Mucosa of stomach (tissue), 1 donor: ENCODE measurements around the gene CLUH.

ENCODE experiments used
- H3K27me3 ChIP-seq: one replicate; pipeline ENCODE4 v1.7.0; 2013; ENCODE audit warnings: mild to moderate bottlenecking, low read length; ENCODE audit not compliant: control insufficient read depth, insufficient read depth
- H3K36me3 ChIP-seq: one replicate; pipeline ENCODE4 v1.7.0; 2013; ENCODE audit warnings: low read length; ENCODE audit not compliant: control insufficient read depth, insufficient read depth
- H3K4me1 ChIP-seq: one replicate; pipeline ENCODE4 v1.7.0; 2013; ENCODE audit warnings: mild to moderate bottlenecking, low read length; ENCODE audit not compliant: control insufficient read depth, insufficient read depth
- H3K4me3 ChIP-seq: one replicate; pipeline ENCODE4 v1.7.0; 2013; ENCODE audit warnings: low read length
- H3K9ac ChIP-seq: one replicate; pipeline ENCODE4 v1.7.0; 2013; ENCODE audit warnings: mild to moderate bottlenecking, low read length, moderate library complexity
- H3K9me3 ChIP-seq: one replicate; pipeline ENCODE4 v1.7.0; 2013; ENCODE audit warnings: mild to moderate bottlenecking, low read length, moderate library complexity; ENCODE audit not compliant: control insufficient read depth
- donor health status: Pancreatic carcinoma.

The CLUH gene

DNA sequence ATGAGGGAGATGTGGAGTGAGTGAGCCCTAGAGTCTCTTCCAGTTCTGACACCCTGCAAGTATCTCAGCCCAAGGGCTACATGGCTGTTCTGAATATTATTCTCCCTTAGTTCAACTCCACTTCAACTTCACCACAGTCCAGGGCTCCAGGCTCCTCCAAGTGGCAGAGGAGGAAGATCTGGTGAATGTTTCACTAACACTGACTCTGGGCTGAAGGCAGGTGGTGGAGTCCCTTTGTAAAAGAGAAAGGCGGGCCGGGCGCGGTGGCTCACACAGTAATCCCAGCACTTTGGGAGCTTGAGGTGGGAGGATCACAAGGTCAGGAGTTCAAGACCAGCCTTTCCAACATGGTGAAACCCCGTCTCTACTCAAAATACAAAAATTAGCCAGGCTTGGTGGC lies 24.3 kb upstream of the CLUH start:
- H3K9ac ChIP-seq = no peak overlapping the region
- no peak overlapping the region for H3K4me3 ChIP-seq
- H3K9me3 ChIP-seq = no peaks in the 10 kb centered on the region
- no peaks in the 10 kb centered on the region for H3K36me3 ChIP-seq
- H3K27me3 ChIP-seq = no peaks in the 10 kb centered on the region
- H3K4me1 ChIP-seq = no peaks in the 10 kb centered on the region

- H3K4me3 ChIP-seq = no peak overlapping the region
- H3K4me1 ChIP-seq = no peaks in the 10 kb centered on the region
- H3K9me3 ChIP-seq = no peaks in the 10 kb centered on the region
- H3K27me3 ChIP-seq = no peaks in the 10 kb centered on the region
- H3K9ac ChIP-seq = no peak overlapping the region
- no peaks in the 10 kb centered on the region for H3K36me3 ChIP-seq
Observed at GRCh38 chr17:2734939-2735338, 23.4 kb upstream of the CLUH start.

DNA sequence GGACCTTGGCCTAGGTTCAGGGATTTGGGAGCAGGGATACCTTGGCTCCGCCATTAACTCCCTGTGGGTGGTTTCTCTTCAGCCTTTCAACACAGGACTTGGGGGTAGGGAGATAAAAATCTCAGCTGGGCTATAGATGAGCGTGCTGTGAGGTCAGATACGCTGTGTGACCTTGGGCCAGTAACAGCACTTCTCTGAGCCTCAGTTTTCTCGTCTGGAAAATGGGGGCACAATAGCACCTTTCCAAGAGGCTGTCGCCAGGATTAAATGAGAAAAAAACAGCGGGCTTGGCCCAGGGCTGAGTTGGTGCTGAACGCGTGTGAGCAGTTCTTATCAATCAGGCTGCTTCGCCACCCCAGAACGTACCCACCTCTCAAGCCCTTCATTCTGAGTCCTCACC lies 20.2 kb upstream of the CLUH start:
- Histone ChIP-seq H3K27me3 (peaks cover 4% of the 10 kb centered on the region), H3K9ac (no peak overlapping the region), H3K9me3 (no peaks in the 10 kb centered on the region), H3K4me3 (no peak overlapping the region), H3K4me1 (no peaks in the 10 kb centered on the region), H3K36me3 (no peaks in the 10 kb centered on the region)

DNA sequence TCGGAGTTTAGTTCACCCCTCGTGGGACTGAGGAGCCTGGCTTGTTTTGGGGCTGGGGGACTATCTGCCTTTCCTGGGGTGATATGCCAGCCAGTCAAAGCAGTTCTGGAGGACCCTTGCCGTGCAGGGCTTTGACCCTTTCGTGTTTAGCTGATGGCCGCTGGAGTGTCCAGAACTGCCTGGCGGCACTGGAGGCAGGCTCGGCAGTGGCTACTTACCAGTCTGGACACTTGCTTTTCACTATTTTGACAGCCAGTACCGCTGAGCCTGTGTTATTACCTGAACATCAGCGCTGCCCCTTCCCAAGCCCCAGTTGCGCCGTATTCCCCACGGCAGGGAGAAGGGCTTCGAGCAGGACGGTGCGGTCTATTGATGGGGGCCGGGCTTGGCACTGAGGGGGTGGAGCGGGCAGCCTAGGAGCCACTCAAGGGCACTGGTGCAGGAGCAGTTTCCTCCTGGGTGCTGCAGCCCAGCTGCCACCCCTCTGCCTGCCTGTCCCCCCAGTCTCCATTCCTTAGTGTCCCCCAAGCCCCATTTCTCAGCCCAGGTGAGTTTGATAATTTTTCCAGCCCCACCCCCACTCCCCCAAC lies 19.3 kb upstream of the CLUH start:
- Histone ChIP-seq H3K36me3 (no peaks in the 10 kb centered on the region), H3K27me3 (peaks cover 6% of the 10 kb centered on the region), H3K9ac (no peak overlapping the region), H3K9me3 (no peaks in the 10 kb centered on the region), H3K4me1 (no peaks in the 10 kb centered on the region), H3K4me3 (no peak overlapping the region)

- Histone ChIP-seq H3K36me3 (no peaks in the 10 kb centered on the region), H3K4me1 (peaks cover 4% of the 10 kb centered on the region), H3K9me3 (no peaks in the 10 kb centered on the region), H3K4me3 (no peak overlapping the region), H3K9ac (no peak overlapping the region), H3K27me3 (peaks cover 31% of the 10 kb centered on the region)
Observed at GRCh38 chr17:2724784-2725164, 13.2 kb upstream of the CLUH start.

DNA sequence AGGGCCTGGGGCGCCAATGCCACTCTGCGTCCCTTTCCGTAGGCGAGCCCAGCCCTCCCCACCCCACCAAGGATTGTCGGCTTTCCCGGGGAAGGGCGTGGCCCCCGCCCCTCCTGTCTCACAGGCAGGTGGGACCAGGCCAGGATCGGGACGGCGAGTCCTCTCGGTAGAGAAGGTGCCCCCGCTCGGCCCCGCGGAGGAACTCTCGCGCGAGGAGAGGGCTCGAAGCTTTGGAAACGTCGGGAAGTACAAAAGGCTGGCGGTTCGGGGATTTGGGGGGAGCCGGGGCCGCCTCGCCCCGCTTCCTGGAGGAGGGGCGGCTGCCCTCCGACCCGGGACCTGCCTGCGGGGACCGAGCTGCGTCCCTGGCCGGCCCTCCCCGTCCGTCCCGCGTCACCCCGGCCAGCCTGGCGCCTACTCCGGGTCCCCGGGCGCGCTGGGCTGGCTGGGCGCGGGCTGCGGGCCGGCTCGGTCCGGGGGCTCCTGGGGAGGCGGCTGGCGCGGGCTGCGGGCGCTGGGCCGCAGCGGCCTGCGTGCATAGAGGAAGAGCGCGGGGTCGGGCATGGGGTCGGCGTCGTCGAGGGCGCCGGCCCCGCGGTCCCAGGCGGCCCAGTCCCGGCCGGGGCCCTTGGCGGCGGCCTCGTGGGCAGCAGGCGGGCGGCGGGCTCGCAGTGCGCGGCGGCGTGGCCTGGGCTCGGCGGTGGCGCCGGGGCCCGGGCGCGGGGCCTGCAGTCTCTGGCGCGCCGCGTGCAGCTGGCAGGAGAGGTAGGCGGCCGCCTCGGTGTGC lies 12.6 kb upstream of the CLUH start:
- no peaks in the 10 kb centered on the region for H3K36me3 ChIP-seq
- no peak overlapping the region for H3K9ac ChIP-seq
- no peaks in the 10 kb centered on the region for H3K9me3 ChIP-seq
- peaks cover 4% of the 10 kb centered on the region for H3K4me1 ChIP-seq
- H3K4me3 ChIP-seq = no peak overlapping the region
- H3K27me3 ChIP-seq = peaks cover 31% of the 10 kb centered on the region

DNA sequence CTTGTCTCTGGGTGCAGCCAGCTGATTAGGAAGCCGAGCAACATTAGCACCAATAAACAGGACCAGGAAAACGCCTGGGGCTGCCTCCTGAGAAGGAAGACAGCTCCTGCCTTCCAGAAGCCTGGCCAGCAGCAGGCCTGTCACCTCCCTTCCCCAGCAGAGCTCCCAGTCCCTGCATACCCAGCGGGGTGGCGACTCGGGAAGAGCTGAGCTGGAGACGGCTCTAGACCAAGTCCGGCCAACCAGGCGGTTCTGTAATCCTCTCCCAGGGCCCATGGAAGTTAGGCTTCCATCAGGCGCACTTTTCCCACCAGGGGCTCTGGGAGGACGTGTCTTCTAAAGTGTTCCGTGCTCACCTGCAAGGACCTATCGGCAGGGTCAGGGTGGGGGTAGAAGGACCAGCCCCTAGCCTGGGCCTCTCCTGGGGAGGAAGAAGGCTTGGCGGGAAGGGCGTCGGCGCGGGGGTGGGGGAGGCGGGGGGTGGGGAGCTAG lies 12.0 kb upstream of the CLUH start:
- H3K27me3 ChIP-seq = peaks cover 31% of the 10 kb centered on the region
- no peak overlapping the region for H3K9ac ChIP-seq

DNA sequence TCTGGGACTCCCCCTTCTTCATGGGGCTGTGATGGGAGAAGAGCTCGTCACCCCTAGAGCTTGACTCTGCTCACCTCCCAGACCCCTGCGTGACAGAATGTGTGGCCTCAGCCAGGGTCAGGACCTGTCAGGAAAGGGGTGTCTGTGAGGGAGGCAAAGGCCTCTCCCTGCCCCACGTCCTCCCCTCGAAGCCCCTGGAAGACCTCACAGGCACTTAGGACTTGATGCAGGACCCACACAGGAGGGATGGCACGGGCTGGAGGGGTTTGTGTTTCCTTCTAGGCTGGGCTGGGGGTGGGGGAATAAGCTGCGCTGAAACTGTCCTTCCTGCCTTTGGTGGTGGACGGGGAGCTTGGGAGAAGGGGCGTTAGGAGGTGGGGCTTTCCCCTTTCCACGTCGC lies 11.0 kb upstream of the CLUH start:
- Histone ChIP-seq H3K27me3 (peaks cover 31% of the 10 kb centered on the region), H3K9ac (no peak overlapping the region), H3K36me3 (no peaks in the 10 kb centered on the region), H3K4me1 (peaks cover 12% of the 10 kb centered on the region), H3K4me3 (no peak overlapping the region), H3K9me3 (no peaks in the 10 kb centered on the region)

More for the DNA sequence above, 12.0 kb upstream of the CLUH start:
- Histone ChIP-seq H3K4me1 (peaks cover 6% of the 10 kb centered on the region), H3K9me3 (no peaks in the 10 kb centered on the region), H3K4me3 (no peak overlapping the region), H3K36me3 (no peaks in the 10 kb centered on the region)

DNA sequence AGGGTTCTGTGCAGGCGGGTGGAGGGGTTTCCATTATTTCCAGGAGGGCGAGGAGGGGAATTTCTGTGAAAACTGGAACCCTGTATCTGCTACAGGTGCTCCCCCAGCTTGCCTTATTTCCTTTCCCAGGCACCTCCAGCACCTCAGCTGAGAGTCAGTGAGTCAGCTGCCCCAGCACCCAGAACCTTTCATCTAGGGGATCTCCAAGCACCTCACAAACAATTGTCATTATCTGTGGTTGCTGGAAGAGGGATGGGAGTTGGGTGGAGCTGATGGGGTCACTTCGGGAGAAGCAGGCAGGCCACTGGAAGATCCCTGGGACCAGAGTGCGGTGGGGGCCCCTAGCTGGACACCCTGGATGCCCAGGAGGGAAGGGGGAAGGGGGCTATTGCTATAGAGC lies 10.0 kb upstream of the CLUH start:
- Histone ChIP-seq H3K4me3 (no peak overlapping the region), H3K36me3 (no peaks in the 10 kb centered on the region), H3K4me1 (peaks cover 12% of the 10 kb centered on the region), H3K9me3 (no peaks in the 10 kb centered on the region), H3K27me3 (peaks cover 25% of the 10 kb centered on the region), H3K9ac (no peak overlapping the region)

GRCh38 chr17:2719861-2720260 lies 8.3 kb upstream of the CLUH start:
- peaks cover 17% of the 10 kb centered on the region for H3K27me3 ChIP-seq
- no peaks in the 10 kb centered on the region for H3K36me3 ChIP-seq
- no peaks in the 10 kb centered on the region for H3K9me3 ChIP-seq
- peaks cover 9% of the 10 kb centered on the region for H3K4me1 ChIP-seq
- no peak overlapping the region for H3K4me3 ChIP-seq
- no peak overlapping the region for H3K9ac ChIP-seq

- Histone ChIP-seq H3K4me3 (no peak overlapping the region), H3K9ac (no peak overlapping the region), H3K4me1 (peaks cover 8% of the 10 kb centered on the region), H3K9me3 (no peaks in the 10 kb centered on the region), H3K36me3 (no peaks in the 10 kb centered on the region), H3K27me3 (peaks cover 12% of the 10 kb centered on the region)
Observed at GRCh38 chr17:2718150-2718938, 6.8 kb upstream of the CLUH start.

- H3K4me1 ChIP-seq = peaks cover 21% of the 10 kb centered on the region
- H3K36me3 ChIP-seq = no peaks in the 10 kb centered on the region
- no peak overlapping the region for H3K4me3 ChIP-seq
- no peaks in the 10 kb centered on the region for H3K9me3 ChIP-seq
- H3K9ac ChIP-seq = no peak overlapping the region
- H3K27me3 ChIP-seq = no peaks in the 10 kb centered on the region
Observed at GRCh38 chr17:2716649-2717048, 5.1 kb upstream of the CLUH start.
